Kidney (tissue), 14 donors: ENCODE data around the gene TM9SF4. TPM values are rescaled to one million over a fixed set of nuclear protein-coding genes. Genes with fewer than 3 reads are reported as not detected.

Source experiments
- DNase-seq, 5 donors: peaks; one replicate each; pipeline ENCODE4 v3.0.0-alpha.2; 2013 to 2020
- FAIRE-seq: peaks from 2 replicates; lab custom pipeline; 2012; peaks lifted over from hg19 to GRCh38; lab: Jason Lieb, UNC
- H3K27ac ChIP-seq, 2 donors: one replicate each; pipeline ENCODE4 v1.7.0; 2013; ENCODE audit warnings: low read depth in 2 of 2, low read length in 2 of 2, inconsistent platforms in 1 of 2
- H3K27me3 ChIP-seq: one replicate; pipeline ENCODE4 v1.7.1; 2013; ENCODE audit warnings: low read length, inconsistent platforms; ENCODE audit not compliant: control insufficient read depth, insufficient read depth
- H3K36me3 ChIP-seq, 3 donors: one replicate each; pipeline versions ENCODE4 v1.7.0 to v1.7.1; 2013; ENCODE audit warnings: low read length in 3 of 3, control low read depth in 1 of 3, inconsistent platforms in 1 of 3; ENCODE audit not compliant: insufficient read depth in 3 of 3, control insufficient read depth in 2 of 3
- H3K4me1 ChIP-seq, 3 donors: one replicate each; pipeline versions ENCODE4 v1.7.0 to v1.7.1; 2013; ENCODE audit warnings: low read length in 3 of 3, inconsistent platforms in 1 of 3, low read depth in 1 of 3; ENCODE audit not compliant: control insufficient read depth in 2 of 3, insufficient read depth in 2 of 3
- H3K4me3 ChIP-seq, 3 donors: one replicate each; pipeline versions ENCODE4 v1.7.0 to v1.8.1; 2013; ENCODE audit warnings: low read length in 3 of 3, control low read depth in 1 of 3, inconsistent platforms in 1 of 3
- H3K9ac ChIP-seq, 3 donors: one replicate each; pipeline versions ENCODE4 v1.7.0 to v1.7.1; 2013; ENCODE audit warnings: low read length in 3 of 3, control low read depth in 1 of 3, inconsistent platforms in 1 of 3
- H3K9me3 ChIP-seq, 3 donors: one replicate each; pipeline versions ENCODE4 v1.7.0 to v1.7.1; 2013; ENCODE audit warnings: low read length in 3 of 3, control low read depth in 1 of 3, inconsistent platforms in 1 of 3; ENCODE audit not compliant: control insufficient read depth in 2 of 3, insufficient read depth in 1 of 3
- intact Hi-C: fragments of 100-400 bp; cut with DNase I; formaldehyde crosslinking; loops from one replicate; pipeline ENCODE4 v1.11.1; 2022
- polyA plus RNA-seq: library from polyadenylated mRNA; stranded (reverse); fragments of 350-450 nt; fragmentation: Illumina TruSeq; extraction: RNeasy Lipid Tissue Mini Kit (QIAGEN cat#74804); gene quantifications from one replicate; pipeline ENCODE4 v1.2.3, GENCODE V29; 2014; ENCODE audit warnings: low read depth, low replicate concordance; ENCODE audit not compliant: insufficient read depth
- total RNA-seq: library from RNA; stranded (reverse); fragmentation: NEBNext Ultra II Directional; extraction: Animal tissue kit (Norgen Biotek cat#: 25700); gene quantifications from one replicate; pipeline ENCODE4 v1.2.1, GENCODE V29; 2021
- TF ChIP-seq, protein P1 (sequence below): IDR thresholded peaks from 3 replicates; pipeline ENCODE4 v1.5.1; 2012; ENCODE audit warnings: mild to moderate bottlenecking, moderate library complexity, borderline replicate concordance; ENCODE audit not compliant: insufficient read depth; ENCODE audit errors: extremely low read depth
- donor health status: control.
- donor health status: control.
- donor health status: control.
- donor health status: control.
- donor health status: control.
- donor health status: DM: yes; HTN: yes; CAD: no.
- donor health status: Normal renal cell carcinoma (clear cell type).

Gene TM9SF4
- total and polyA plus RNA-seq, 2 donors from 2014 or later: 26.3 to 52.0 TPM

DNA sequence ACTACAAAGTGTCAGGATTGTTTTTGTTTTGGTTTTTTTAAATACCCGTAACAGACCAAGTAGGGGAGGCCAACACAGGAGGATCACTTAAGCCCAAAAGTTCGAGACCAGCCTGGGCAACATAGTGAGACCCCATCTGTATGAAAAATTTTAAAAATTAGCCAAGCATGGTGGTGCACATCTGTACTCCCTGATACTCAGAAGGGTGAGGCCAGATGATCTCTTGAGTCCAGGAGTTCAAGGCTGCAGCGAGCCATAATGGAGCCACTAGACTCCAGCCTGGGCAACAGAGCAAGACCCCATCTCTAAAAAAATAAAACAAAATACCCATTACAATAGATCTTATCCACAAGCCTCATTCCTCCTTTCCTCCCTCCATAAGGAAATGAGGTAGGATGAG is 28.7 kb upstream of the TM9SF4 start:
- no peaks in the 10 kb centered on the region for H3K36me3 ChIP-seq
- DNase-seq (no peak), FAIRE-seq (no peak)
- no peaks in the 10 kb centered on the region for H3K27me3 ChIP-seq
- intact Hi-C loops: no loop called here
- no peak overlapping the region for H3K4me3 ChIP-seq
- H3K27ac ChIP-seq: no peak overlapping the region
- TF ChIP-seq, protein P1, sequence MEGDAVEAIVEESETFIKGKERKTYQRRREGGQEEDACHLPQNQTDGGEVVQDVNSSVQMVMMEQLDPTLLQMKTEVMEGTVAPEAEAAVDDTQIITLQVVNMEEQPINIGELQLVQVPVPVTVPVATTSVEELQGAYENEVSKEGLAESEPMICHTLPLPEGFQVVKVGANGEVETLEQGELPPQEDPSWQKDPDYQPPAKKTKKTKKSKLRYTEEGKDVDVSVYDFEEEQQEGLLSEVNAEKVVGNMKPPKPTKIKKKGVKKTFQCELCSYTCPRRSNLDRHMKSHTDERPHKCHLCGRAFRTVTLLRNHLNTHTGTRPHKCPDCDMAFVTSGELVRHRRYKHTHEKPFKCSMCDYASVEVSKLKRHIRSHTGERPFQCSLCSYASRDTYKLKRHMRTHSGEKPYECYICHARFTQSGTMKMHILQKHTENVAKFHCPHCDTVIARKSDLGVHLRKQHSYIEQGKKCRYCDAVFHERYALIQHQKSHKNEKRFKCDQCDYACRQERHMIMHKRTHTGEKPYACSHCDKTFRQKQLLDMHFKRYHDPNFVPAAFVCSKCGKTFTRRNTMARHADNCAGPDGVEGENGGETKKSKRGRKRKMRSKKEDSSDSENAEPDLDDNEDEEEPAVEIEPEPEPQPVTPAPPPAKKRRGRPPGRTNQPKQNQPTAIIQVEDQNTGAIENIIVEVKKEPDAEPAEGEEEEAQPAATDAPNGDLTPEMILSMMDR: no peak
- no peak overlapping the region for H3K9ac ChIP-seq
- H3K9me3 ChIP-seq: no peaks in the 10 kb centered on the region
- H3K4me1 ChIP-seq: no peaks in the 10 kb centered on the region

DNA sequence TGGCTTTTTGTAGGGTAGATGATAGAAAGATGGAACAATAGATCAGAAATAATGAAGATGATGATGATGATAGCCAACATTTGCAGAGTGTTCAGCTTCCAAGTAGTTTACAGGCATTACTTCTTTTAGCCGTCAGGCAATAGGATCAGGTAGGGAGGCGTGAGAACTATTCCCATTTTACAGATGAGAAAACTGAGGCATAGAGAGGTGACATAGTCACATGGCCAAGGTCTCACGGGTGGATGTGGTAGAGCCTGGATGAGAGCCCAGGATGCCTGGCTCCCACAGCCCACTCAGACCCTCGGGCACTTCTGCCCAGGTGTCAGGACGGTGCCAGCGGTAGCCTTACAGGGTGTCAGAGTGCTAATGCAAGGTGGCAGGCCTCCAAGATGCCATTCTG is 26.0 kb upstream of the TM9SF4 start:
- Histone ChIP-seq H3K4me3 (no peak overlapping the region), H3K9me3 (no peaks in the 10 kb centered on the region), H3K4me1 (no peaks in the 10 kb centered on the region), H3K27ac (no peak overlapping the region), H3K36me3 (no peaks in the 10 kb centered on the region), H3K9ac (no peak overlapping the region), H3K27me3 (no peaks in the 10 kb centered on the region)
- intact Hi-C loops: no loop called here
- FAIRE-seq (no peak), DNase-seq (no peak)
- TF ChIP-seq, protein P1: no peak

DNA sequence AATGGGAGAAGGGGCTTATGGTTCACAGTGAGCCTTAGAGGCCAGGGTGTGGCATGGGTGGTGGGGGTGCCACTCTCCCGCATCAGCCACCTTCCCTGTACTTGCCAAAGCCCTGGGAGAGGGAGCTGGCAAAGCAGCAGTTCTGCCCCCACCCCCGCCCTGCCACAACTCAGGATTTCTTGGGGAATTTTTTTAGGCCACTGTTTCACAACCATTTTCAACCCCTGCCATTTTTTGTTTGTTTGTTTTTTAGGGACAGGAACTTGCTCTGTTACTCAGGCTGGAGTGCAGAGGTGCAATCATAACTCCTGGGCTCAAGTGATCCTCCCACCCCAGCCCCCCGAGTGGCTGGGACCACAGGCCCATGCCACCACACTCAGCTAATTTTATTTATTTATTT is 22.4 kb upstream of the TM9SF4 start:
- TF ChIP-seq, protein P1: no peak
- no peak overlapping the region for H3K27ac ChIP-seq
- no peak for FAIRE-seq
- intact Hi-C loops: no loop called here
- no peaks in the 10 kb centered on the region for H3K36me3 ChIP-seq
- no peak overlapping the region for H3K4me3 ChIP-seq
- H3K9me3 ChIP-seq: no peaks in the 10 kb centered on the region
- no peaks in the 10 kb centered on the region for H3K27me3 ChIP-seq
- DNase-seq: no peak
- H3K4me1 ChIP-seq: no peaks in the 10 kb centered on the region
- no peak overlapping the region for H3K9ac ChIP-seq

DNA sequence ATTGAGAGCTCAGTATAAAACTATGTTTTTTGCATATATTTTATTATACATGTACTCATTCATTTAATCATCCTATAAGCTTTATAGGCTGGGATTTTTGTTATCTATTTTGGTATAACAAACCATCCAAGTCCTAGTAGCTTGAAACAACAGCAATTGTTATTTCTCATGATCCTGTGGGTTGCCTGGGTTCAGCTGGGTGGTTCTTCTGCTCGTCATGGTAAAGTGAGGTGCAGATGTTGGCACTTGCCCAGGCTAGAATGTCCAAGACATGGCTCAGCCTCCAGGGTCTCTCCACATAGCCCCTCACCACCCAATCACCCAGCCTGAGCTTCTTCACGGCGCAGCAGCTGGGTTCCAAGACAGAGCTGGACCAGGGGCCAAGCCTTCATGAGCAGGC is 20.8 kb upstream of the TM9SF4 start:
- Histone ChIP-seq H3K4me3 (no peak overlapping the region), H3K9me3 (no peaks in the 10 kb centered on the region), H3K4me1 (no peaks in the 10 kb centered on the region), H3K9ac (no peak overlapping the region), H3K36me3 (no peaks in the 10 kb centered on the region), H3K27me3 (no peaks in the 10 kb centered on the region), H3K27ac (no peak overlapping the region)
- no peak for DNase-seq
- FAIRE-seq: no peak
- intact Hi-C loops: no loop called here
- TF ChIP-seq, protein P1: no peak
